Measurements from ENCODE around the gene DDA1.
"Not testable (repeated sequence)": the region's sequence is repeated elsewhere in the genome, so short reads cannot be mapped to it uniquely, and the experiment has no call there.

Gene DDA1

DNA sequence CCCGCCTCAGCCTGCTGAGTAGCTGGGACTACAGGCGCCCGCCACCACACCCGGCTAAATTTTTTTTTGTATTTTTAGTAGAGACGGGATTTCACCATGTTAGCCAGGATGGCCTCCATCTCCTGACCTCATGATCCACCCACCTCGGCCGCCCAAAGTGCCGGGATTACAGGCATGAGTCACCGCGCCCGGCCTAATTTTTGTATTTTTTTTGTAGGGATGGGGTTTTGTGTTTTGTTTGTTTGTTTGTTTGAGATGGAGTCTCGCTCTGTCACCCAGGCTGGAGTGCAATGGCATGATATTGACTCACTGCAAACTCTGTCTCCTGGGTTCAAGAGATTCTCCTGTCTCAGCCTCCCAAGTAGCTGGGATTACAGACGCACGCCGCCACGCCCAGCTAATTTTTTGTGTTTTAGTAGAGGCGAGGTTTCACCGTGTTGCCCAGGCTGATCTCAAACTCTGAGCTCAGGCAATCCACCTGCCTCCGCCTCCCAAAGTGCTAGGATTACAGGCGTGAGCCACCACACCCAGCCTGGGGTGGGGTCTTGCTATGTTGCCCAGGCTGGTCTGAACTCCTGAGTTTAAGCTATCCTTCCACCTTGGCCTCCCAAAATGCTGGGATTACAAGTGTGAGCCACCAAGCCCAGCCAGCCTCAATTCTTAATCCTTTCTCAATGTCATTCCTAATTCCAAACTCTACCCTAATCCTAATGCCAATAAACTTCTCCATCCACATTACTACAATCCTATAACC lies 54.7 kb downstream of the DDA1 start:
- not testable (repeated sequence) for H3K4me3 ChIP-seq (ENCODE audit: low read length); H3K9me3 ChIP-seq (replicated peaks; ENCODE audit: low read length); H3K4me1 ChIP-seq (ENCODE audit: control insufficient read depth, insufficient read depth, low read length); H3K27me3 ChIP-seq (ENCODE audit: control insufficient read depth, insufficient read depth, low read length); H3K4me2 ChIP-seq (ENCODE audit: low read length); H3K9ac ChIP-seq (ENCODE audit: low read depth, low read length); H3K36me3 ChIP-seq (ENCODE audit: insufficient read depth, low read length)

DNA sequence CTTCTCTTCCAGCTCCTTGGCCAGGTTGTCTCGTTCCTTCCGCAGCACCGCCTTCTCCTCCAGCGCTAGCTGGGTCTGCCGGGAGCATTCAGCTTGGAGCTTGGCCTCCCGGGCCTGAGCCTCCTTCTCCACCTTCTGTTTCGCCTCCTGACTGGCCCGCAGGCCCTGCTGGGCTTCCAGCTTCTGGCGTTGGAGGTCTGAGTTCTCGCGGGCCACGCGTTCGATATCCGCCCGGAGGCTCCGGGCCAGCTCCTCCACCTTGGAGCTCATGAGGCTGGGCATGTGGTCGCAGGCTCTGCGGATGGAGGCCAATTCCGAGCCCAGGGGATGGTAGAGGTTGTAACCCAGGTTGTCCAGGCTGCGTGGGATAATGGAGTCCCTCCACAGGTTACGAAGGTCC lies 56.0 kb downstream of the DDA1 start:
- H3K4me2 ChIP-seq (ENCODE audit: low read length) = no peak overlapping the region
- no peak overlapping the region for H3K4me3 ChIP-seq (ENCODE audit: low read length)
- peaks cover 8% of the 10 kb centered on the region for H3K27me3 ChIP-seq (ENCODE audit: control insufficient read depth, insufficient read depth, low read length)
- no peaks in the 10 kb centered on the region for H3K9me3 ChIP-seq (replicated peaks; ENCODE audit: low read length)
- no peak overlapping the region for H3K9ac ChIP-seq (ENCODE audit: low read depth, low read length)
- no peaks in the 10 kb centered on the region for H3K36me3 ChIP-seq (ENCODE audit: insufficient read depth, low read length)
- peaks cover 3% of the 10 kb centered on the region for H3K4me1 ChIP-seq (ENCODE audit: control insufficient read depth, insufficient read depth, low read length)

DNA sequence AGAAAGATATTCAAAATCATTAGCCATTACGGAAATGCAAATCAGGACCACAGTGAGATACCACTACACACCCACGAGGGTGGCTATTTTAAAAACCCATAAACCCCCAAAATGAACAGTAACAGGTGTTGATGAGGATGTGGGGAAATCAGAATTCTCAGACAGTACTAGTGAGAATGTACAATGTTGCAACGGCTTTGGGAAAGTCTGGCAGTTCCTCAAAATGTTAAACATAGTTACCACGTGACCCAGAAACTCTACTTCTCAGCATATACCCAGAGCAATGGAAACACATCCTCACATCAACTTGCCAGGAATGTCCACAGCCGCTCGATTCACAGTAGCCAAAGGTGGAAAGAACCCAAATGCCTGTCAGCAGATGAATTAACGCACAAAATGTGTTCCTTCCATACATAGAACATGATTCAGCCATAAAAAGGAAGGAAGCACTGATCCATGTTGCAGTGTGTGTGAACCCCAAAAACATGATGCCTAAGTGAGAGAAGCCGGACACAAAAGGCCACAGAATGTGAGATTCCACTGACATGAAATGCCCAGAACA lies 60.7 kb downstream of the DDA1 start:
- Histone ChIP-seq H3K27me3 (ENCODE audit: control insufficient read depth, insufficient read depth, low read length) (peaks cover 6% of the 10 kb centered on the region), H3K4me1 (ENCODE audit: control insufficient read depth, insufficient read depth, low read length) (peaks cover 4% of the 10 kb centered on the region), H3K4me3 (ENCODE audit: low read length) (no peak overlapping the region), H3K9ac (ENCODE audit: low read depth, low read length) (no peak overlapping the region), H3K36me3 (ENCODE audit: insufficient read depth, low read length) (no peaks in the 10 kb centered on the region), H3K4me2 (ENCODE audit: low read length) (no peak overlapping the region), H3K9me3 (replicated peaks; ENCODE audit: low read length) (no peaks in the 10 kb centered on the region)

Data from skeletal muscle satellite cell (primary cell).